ENCODE results near the gene USP7.
"Not testable (repeated sequence)": the region's sequence is repeated elsewhere in the genome, so short reads cannot be mapped to it uniquely, and the experiment has no call there.

Gene USP7

GRCh38 chr16:8920645-8921346 lies 42.9 kb downstream of the USP7 start:
- Histone ChIP-seq H3K4me1 (no peaks in the 10 kb centered on the region), H3K9me3 (no peaks in the 10 kb centered on the region), H3K36me3 (peaks cover 67 to 71% (median 70%) of the 10 kb centered on the region in 3 donors), H3K4me3 (no peak overlapping the region), H3K27ac (no peak overlapping the region), H3K27me3 (no peaks in the 10 kb centered on the region)
- TF ChIP-seq CTCF (IDR thresholded peaks at IDR 0.05) = no peak
- DNase-seq = no peak
- intact Hi-C loops (cut with DNase I; ENCODE audit: low total_unique reads) = no loop called here

GRCh38 chr16:8919934-8920462 lies 43.7 kb downstream of the USP7 start:
- H3K4me1 ChIP-seq = no peaks in the 10 kb centered on the region
- intact Hi-C loops (cut with DNase I; ENCODE audit: low total_unique reads) = loop anchor here (10.0 kb wide), 1 partner anchor 85 kb away; no protein-coding TSS in a partner anchor
- peaks cover 74 to 79% (median 78%) of the 10 kb centered on the region in 3 donors for H3K36me3 ChIP-seq
- no peaks in the 10 kb centered on the region for H3K9me3 ChIP-seq
- no peak for DNase-seq
- no peak overlapping the region for H3K4me3 ChIP-seq
- TF ChIP-seq CTCF (IDR thresholded peaks at IDR 0.05) = no peak
- H3K27me3 ChIP-seq = no peaks in the 10 kb centered on the region
- no peak overlapping the region for H3K27ac ChIP-seq

GRCh38 chr16:8919089-8919933 lies 44.4 kb downstream of the USP7 start:
- Histone ChIP-seq H3K36me3 (peaks cover 81 to 86% (median 85%) of the 10 kb centered on the region in 3 donors), H3K4me1 (no peaks in the 10 kb centered on the region), H3K4me3 (no peak overlapping the region), H3K9me3 (no peaks in the 10 kb centered on the region), H3K27ac (no peak overlapping the region), H3K27me3 (no peaks in the 10 kb centered on the region)
- DNase-seq = no peak
- intact Hi-C loops (cut with DNase I; ENCODE audit: low total_unique reads) = loop anchor here (10.0 kb wide), 1 partner anchor 85 kb away; no protein-coding TSS in a partner anchor
- TF ChIP-seq CTCF (IDR thresholded peaks at IDR 0.05) = no peak

- H3K36me3 ChIP-seq = peaks cover 82 to 100% (median 91%) of the 10 kb centered on the region in 3 donors
- not testable (repeated sequence) for H3K4me1 ChIP-seq, H3K9me3 ChIP-seq, DNase-seq, H3K4me3 ChIP-seq, H3K27me3 ChIP-seq, H3K27ac ChIP-seq
- intact Hi-C loops (cut with DNase I; ENCODE audit: low total_unique reads) = loop anchor here (10.0 kb wide), 1 partner anchor 87 kb away; no protein-coding TSS in a partner anchor
Observed at GRCh38 chr16:8917336-8917735, 46.4 kb downstream of the USP7 start.

GRCh38 chr16:8916541-8917225 lies 47.0 kb downstream of the USP7 start:
- intact Hi-C loops (cut with DNase I; ENCODE audit: low total_unique reads) = loop anchor here (10.0 kb wide), 1 partner anchor 88 kb away; no protein-coding TSS in a partner anchor
- Histone ChIP-seq H3K36me3 (peaks cover 78 to 100% (median 90%) of the 10 kb centered on the region in 3 donors), H3K27ac (no peak overlapping the region), H3K4me3 (no peak overlapping the region), H3K4me1 (no peaks in the 10 kb centered on the region), H3K27me3 (no peaks in the 10 kb centered on the region), H3K9me3 (no peaks in the 10 kb centered on the region)
- TF ChIP-seq CTCF (IDR thresholded peaks at IDR 0.05) = no peak
- no peak for DNase-seq

All from tibial artery (tissue), 4 donors.